MM.1S (cell line): Measurements from ENCODE around the gene DBNDD2.

Experiments used
- CTCF ChIP-seq: fragments of 300-600 bp; sonication (generic); IDR thresholded peaks from 2 replicates; pipeline ENCODE4 v1.5.1; 2016; ENCODE audit warnings: antibody characterized with exemption, low read length, mixed read lengths
- EZH2 ChIP-seq: fragments of 300-600 bp; sonication (generic); optimal IDR thresholded peaks from 2 replicates; pipeline ENCODE3; 2017; ENCODE audit warnings: low read depth, mild to moderate bottlenecking, antibody characterized with exemption, low read length, mixed read lengths
- EZH2phosphoT487 ChIP-seq: fragments of 300-600 bp; sonication (generic); IDR thresholded peaks from 2 replicates; pipeline ENCODE4 v1.6.1; 2018; ENCODE audit warnings: antibody characterized with exemption, low read length

- no peak for TF ChIP-seq CTCF
- TF ChIP-seq EZH2: no peak
- no peak for TF ChIP-seq EZH2phosphoT487
Measured at GRCh38 chr20:45420125-45420524, 12.0 kb downstream of the DBNDD2 start.
